DND-41 (cell line): ENCODE results near the gene GPANK1.
A peak's percentile ranks its signal among the peaks of the same experiment; 100 is the strongest.

ENCODE experiments used
- ATAC-seq: fragments of 200-7000 bp; cut with Tn5 transposase; 3 replicates; pipeline ENCODE4 v1.9.1; 2021; ENCODE audit warnings: low read depth; ENCODE audit not compliant: insufficient read depth
- DNase-seq: peaks from one replicate; pipeline ENCODE4 v3.0.0-alpha.2; 2020
- H2AFZ ChIP-seq: 2 replicates; pipeline ENCODE4 v1.6.0; 2012; ENCODE audit warnings: low read depth, low read length
- H3K27ac ChIP-seq: 2 replicates; pipeline ENCODE4 v1.5.1; 2012; ENCODE audit warnings: low read length, inconsistent platforms
- H3K27me3 ChIP-seq: fragments of 200-600 bp; sonication (generic); 2 replicates; pipeline ENCODE4 v1.6.0; 2012; ENCODE audit warnings: low read length, mild to moderate bottlenecking, inconsistent platforms; ENCODE audit not compliant: insufficient read depth, poor library complexity
- H3K36me3 ChIP-seq: 2 replicates; pipeline ENCODE4 v1.5.1; 2012; ENCODE audit warnings: low read length, inconsistent platforms; ENCODE audit not compliant: insufficient read depth
- H3K4me1 ChIP-seq: 2 replicates; pipeline ENCODE4 v1.5.1; 2012; ENCODE audit warnings: mild to moderate bottlenecking, low read length; ENCODE audit not compliant: insufficient read depth
- H3K4me2 ChIP-seq: 2 replicates; pipeline ENCODE4 v1.6.0; 2012; ENCODE audit warnings: mild to moderate bottlenecking, moderate library complexity, low read length, inconsistent platforms; ENCODE audit not compliant: insufficient read depth
- H3K4me3 ChIP-seq, 2 experiments: fragments of 200-600 bp in 1 of 2; shearing (Covaris generic) in 1 of 2; 2 replicates each; pipeline ENCODE4 v1.5.1; 2012 to 2016; ENCODE audit warnings: inconsistent platforms in 2 of 2, low read length in 2 of 2, mild to moderate bottlenecking in 2 of 2, low read depth in 1 of 2, moderate library complexity in 1 of 2
- H3K79me2 ChIP-seq: 2 replicates; pipeline ENCODE4 v1.6.0; 2012; ENCODE audit warnings: low read length, inconsistent platforms; ENCODE audit not compliant: insufficient read depth
- H3K9ac ChIP-seq: 2 replicates; pipeline ENCODE4 v1.6.0; 2012; ENCODE audit warnings: low read depth, mild to moderate bottlenecking, inconsistent platforms, low read length, moderate library complexity
- H3K9me3 ChIP-seq: 2 replicates; pipeline ENCODE4 v1.5.1; 2012; ENCODE audit warnings: low read length, moderate library complexity, mild to moderate bottlenecking, inconsistent platforms; ENCODE audit not compliant: insufficient read depth, severe bottlenecking
- H4K20me1 ChIP-seq: 2 replicates; pipeline ENCODE4 v1.6.0; 2012; ENCODE audit warnings: low read length; ENCODE audit not compliant: insufficient read depth
- CTCF ChIP-seq: IDR thresholded peaks from 2 replicates; pipeline ENCODE4 v1.5.1; 2012; ENCODE audit warnings: borderline replicate concordance, low read length, moderate library complexity, mild to moderate bottlenecking; ENCODE audit not compliant: poor library complexity, severe bottlenecking; ENCODE audit errors: extremely low read depth
- EZH2 ChIP-seq: IDR thresholded peaks from 3 replicates; pipeline ENCODE4 v1.6.1; 2012; ENCODE audit warnings: borderline replicate concordance, low read depth, mild to moderate bottlenecking, moderate library complexity, low read length, inconsistent platforms; ENCODE audit not compliant: severe bottlenecking

Gene GPANK1

GRCh38 chr6:31630177-31630934, 34.4 kb downstream of the GPANK1 start:
- H3K27me3 ChIP-seq = no peaks in the 10 kb centered on the region
- H3K9me3 ChIP-seq = no peaks in the 10 kb centered on the region
- no peak for DNase-seq
- TF ChIP-seq CTCF (no peak), EZH2 (no peak)
- peaks cover 100% of the 10 kb centered on the region for H3K36me3 ChIP-seq
- no peak overlapping the region for H3K27ac ChIP-seq
- H3K4me2 ChIP-seq = no peak overlapping the region
- H3K4me3 ChIP-seq = no peak overlapping the region
- no peak overlapping the region for H3K9ac ChIP-seq
- H3K79me2 ChIP-seq = peaks cover 54% of the 10 kb centered on the region
- peaks cover 10% of the 10 kb centered on the region; the same call in 1 of the 2 replicates for H3K4me1 ChIP-seq
- no peak for ATAC-seq
- H2AFZ ChIP-seq = no peak overlapping the region
- H4K20me1 ChIP-seq = peaks cover 77% of the 10 kb centered on the region

GRCh38 chr6:31629014-31629413, 35.8 kb downstream of the GPANK1 start:
- TF ChIP-seq CTCF (no peak), EZH2 (no peak)
- DNase-seq (no peak), ATAC-seq (no peak)
- Histone ChIP-seq H2AFZ (no peak overlapping the region), H3K4me3 (no peak overlapping the region), H3K79me2 (peaks cover 67% of the 10 kb centered on the region), H4K20me1 (peaks cover 74% of the 10 kb centered on the region), H3K27me3 (no peaks in the 10 kb centered on the region), H3K4me1 (peaks cover 14% of the 10 kb centered on the region; the same call in 1 of the 2 replicates), H3K4me2 (no peak overlapping the region), H3K9me3 (no peaks in the 10 kb centered on the region), H3K27ac (no peak overlapping the region), H3K36me3 (peaks cover 100% of the 10 kb centered on the region), H3K9ac (no peak overlapping the region)

GRCh38 chr6:31627690-31628287, 37.0 kb downstream of the GPANK1 start:
- no peak overlapping the region for H3K4me3 ChIP-seq
- peaks cover 80% of the 10 kb centered on the region for H3K79me2 ChIP-seq
- H3K4me2 ChIP-seq = no peak overlapping the region
- no peaks in the 10 kb centered on the region for H3K9me3 ChIP-seq
- H3K27ac ChIP-seq = no peak overlapping the region
- H3K4me1 ChIP-seq = peaks cover 24% of the 10 kb centered on the region
- ATAC-seq (no peak), DNase-seq (no peak)
- 0 out of 2 replicates have a peak overlapping the region, but pooled peaks have one; percentile 11 for H3K9ac ChIP-seq
- TF ChIP-seq EZH2 (no peak), CTCF (no peak)
- no peaks in the 10 kb centered on the region for H3K27me3 ChIP-seq
- peaks cover 100% of the 10 kb centered on the region for H3K36me3 ChIP-seq
- H2AFZ ChIP-seq = no peak overlapping the region
- peaks cover 73% of the 10 kb centered on the region for H4K20me1 ChIP-seq
